Smooth muscle cell of trachea (primary cell): ENCODE data around the gene PDE6H. TPM values are rescaled to one million over a fixed set of nuclear protein-coding genes. Genes with fewer than 3 reads are reported as not detected.

ENCODE experiments used
- total RNA-seq: library from RNA; depleted of rRNA; stranded (reverse); fragments of >200 nt; gene quantifications from 2 replicates; pipeline ENCODE4 v1.2.1, GENCODE V29; 2014

The PDE6H gene
- total RNA-seq, result not detected in 2 replicates

GRCh38 chr12:14972816-14973215 lies at the start of gene PDE6H:
Gene PDE6H (plus strand): TSS chr12:14973042. CDS start chr12:14978013, 4,971 bp downstream.

GRCh38 chr12:14938301-14938700 lies 34.5 kb upstream of the PDE6H start, which contains the start of gene ERP27:
Gene ERP27 (minus strand): TSS chr12:14938537. CDS start chr12:14938508, 29 bp downstream.

GRCh38 chr12:14961466-14962152 lies 11.2 kb upstream of the PDE6H start, which contains the start of gene ARHGDIB:
Gene ARHGDIB (minus strand): TSS chr12:14961601. CDS start chr12:14950712, 10,889 bp downstream.

Other genes starting within 250 kb of the PDE6H start
- gene WBP11, start 169.6 kb upstream of the PDE6H start, total RNA-seq, result 10.8 and 10.9 TPM in 2 replicates
- 0.99 and 1.3 TPM in 2 replicates for gene C12orf60, start 169.4 kb upstream of the PDE6H start, total RNA-seq
- 0.15 and 0.17 TPM in 2 replicates for gene SMCO3, start 158.9 kb upstream of the PDE6H start, total RNA-seq
- 0.44 TPM in 1 of 2 replicates, not detected in the other for gene ART4, start 129.5 kb upstream of the PDE6H start, total RNA-seq
- gene MGP, start 87.2 kb upstream of the PDE6H start, total RNA-seq, result 3.5 and 4.1 TPM in 2 replicates
- not detected in 2 replicates for gene ERP27, start 34.5 kb upstream of the PDE6H start, total RNA-seq
- 0.83 and 4.7 TPM in 2 replicates for gene ARHGDIB, start 11.4 kb upstream of the PDE6H start, total RNA-seq
- not detected in 2 replicates for gene RERG, start 248.4 kb downstream of the PDE6H start, total RNA-seq